Hypothalamus (tissue), 51 donors: ENCODE measurements around the gene ZNF316.

Experiments
- DNase-seq, 51 donors: peaks; one replicate each; lab custom pipeline; 2025; lab: John Stamatoyannopoulos, UW

The ZNF316 gene

DNA sequence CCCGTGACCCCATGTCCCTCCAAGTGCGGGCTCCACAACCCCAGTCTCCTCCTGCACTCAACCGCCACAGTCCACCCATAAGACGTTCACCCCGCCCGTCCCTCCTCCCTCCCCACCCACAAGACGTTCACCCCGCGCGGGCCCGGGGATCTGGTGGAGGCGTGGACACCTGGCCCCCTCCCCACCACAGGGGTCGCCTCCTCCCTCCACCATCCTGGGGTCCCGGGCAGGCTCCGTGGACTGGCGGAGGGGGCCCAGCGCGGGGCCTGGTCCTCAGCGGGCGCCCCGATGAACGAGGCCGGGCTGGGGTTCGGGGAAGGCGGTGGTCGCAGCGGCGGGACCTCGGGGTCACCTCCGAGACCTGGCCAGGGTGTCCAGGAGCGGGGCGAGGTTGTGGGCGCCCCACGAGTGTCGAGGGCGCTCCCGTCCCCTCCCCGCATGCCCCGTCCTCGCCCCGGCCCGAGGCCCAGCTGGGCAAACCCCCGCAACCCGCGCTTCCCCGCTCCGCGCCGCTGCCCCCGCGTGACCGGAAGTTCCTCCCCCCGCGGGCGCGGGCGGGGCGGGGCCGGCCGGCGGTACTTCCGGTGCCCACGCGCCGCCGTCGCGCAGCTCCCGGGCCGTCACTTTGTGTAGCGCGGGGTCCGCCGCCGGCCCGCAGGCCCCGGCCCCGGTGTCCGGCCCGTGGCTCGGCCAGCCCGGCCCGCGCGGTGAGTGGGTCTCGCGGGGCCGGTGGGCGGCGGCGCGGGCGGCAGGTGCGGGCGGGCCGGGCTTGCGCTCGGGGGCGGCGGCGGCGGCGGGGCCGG is at the start of gene ZNF316:
ZNF316 (plus strand) TSS at position 578 of the 803 bp plus-strand sequence. CDS start 5,092 bp downstream, outside the sequence.
- peak in 44 of 51 donors; percentile 8 to 83 (median 44) for DNase-seq

DNA sequence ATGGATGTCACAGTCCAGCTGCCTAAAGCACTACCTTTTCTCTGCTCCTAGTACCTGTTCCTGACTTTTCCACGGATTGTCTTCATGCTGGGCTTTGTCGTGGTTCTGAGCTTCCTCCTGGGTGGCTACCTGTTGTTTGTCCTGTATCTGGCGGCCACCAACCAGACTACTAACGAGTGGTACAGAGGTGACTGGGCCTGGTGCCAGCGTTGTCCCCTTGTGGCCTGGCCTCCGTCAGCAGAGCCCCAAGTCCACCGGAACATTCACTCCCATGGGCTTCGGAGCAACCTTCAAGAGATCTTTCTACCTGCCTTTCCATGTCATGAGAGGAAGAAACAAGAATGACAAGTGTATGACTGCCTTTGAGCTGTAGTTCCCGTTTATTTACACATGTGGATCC is 48.6 kb upstream of the ZNF316 start:
- DNase-seq, result no peak

DNA sequence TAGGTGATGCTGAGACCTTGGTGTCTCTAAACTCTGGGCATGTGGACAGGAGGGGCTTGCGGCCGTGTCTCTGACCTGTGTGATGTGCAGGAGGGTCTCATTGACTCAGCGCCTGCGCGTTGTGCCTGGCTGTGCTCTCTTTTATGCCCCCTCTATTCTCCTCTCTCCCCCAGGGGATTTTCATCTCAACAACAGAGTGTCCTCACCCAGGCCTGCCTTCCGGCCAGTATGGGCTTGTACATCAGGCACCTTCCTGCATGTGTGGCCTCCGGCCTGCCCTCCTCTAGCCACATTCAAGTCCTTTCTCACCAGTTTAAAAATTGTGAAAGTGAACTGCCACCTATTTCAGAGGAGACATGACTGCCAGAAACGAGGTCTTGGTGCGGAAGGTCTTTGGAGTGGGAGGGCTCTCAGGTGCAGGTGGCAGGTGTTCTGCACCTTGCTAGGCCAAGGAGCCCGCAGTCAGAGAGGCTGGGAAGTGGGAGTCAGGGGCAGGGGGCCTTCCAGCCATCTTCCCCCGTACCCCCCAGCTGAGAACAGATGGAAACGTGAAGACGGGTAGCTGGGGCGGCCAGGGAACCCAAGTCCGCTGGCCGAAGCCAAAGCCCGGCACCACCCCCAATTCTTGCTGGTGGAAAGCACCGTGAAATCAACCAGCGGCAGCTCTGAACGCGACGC is 47.8 kb upstream of the ZNF316 start:
- DNase-seq, result peak in 3 of 51 donors; percentile 43 to 46 (median 44)

DNA sequence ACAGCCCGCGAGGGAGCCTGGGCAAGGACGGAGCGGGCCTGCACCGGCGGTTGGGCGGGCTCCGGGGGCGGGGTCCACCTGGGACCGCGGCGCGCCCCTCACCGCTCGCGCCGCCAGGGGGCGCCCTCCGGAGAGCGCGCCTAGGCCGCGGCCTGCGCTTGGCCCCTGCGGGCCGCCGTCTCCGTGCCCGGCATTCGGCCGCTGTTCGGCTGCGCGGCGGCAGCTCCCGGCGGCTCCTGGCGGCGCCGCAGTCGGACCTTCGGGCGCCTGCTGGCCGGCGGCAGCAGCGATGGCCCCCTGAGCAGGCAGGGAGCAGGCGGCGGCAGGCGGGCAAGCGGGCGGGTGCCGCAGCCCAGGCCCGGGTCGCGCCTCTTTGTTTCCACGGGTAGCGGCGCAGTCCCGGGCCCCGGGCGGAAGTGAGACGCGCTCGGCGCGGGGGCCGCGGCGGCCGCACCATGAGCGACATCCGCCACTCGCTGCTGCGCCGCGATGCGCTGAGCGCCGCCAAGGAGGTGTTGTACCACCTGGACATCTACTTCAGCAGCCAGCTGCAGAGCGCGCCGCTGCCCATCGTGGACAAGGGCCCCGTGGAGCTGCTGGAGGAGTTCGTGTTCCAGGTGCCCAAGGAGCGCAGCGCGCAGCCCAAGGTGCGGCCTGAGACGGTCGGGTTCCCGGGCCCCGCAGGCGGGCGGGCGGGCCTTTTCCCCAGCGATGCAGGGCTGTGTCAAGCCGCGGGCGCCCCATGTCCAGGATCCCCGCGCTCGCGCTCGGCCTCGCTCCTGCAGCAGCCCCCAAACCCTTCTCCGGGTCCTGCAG is 47.1 kb upstream of the ZNF316 start, which contains the start of gene INTS15:
INTS15 (plus strand) TSS at position 193 of the 816 bp plus-strand sequence; CDS start at position 456, 263 bp downstream.
- peak in 47 of 51 donors; percentile 7 to 83 (median 59) for DNase-seq

DNA sequence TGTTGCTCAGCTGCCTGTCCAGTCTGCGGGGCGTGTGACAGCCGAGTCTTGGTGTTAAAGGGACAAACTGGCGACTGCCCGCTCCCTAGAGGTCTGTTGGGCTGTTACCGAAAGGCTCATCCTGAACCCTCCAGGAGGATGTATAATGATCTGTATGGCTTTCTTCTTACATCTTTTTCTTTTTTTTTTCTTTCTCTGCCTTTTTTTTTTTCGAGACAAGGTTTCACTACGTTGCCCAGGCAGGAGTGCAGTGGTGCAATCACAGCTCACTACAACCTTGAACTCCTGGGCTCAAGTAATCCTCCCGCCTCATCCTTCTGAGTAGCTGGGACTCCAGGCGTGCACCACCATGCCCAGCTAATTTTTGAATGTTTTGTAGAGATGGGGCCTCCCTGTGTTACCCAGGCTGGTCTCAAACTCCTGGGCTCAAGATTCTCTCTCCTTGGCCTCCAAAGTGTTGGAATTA is 46.4 kb upstream of the ZNF316 start:
- peak in 3 of 51 donors; percentile 29 to 53 (median 37) for DNase-seq

DNA sequence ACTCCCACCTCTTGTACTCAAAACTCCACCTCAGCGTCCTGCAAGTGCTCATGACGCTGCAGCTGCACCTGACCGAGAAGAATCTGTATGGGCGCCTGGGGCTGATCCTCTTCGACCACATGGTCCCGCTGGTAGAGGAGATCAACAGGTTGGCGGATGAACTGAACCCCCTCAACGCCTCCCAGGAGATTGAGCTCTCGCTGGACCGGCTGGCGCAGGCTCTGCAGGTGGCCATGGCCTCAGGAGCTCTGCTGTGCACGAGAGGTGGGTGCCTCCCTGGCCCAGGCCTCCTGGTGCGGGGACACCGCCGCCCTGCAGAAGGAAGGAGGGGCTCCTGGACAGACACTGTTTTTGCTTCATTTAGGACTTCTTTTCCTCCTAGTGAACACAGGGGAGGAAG is 37.0 kb upstream of the ZNF316 start:
- no peak for DNase-seq

DNA sequence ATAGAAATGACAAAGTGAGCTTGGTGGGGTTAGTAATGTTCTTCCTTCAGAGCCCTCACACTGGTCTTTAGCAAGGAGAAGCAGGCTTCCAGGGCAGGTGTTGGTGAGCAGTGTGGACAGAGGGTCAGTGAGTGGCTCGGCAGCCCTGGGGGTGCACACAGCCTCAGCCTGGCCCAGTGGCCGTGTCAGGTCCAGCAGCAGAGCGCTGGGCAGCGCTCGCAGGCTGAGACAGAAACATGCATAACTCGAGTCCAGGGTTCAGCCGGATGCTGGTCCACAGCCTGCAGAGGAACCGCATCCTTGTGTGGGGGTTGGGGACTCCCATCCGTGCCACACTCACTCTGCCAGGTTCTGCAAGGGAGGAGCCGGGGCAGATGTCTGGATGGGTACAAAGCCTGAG is 32.7 kb upstream of the ZNF316 start:
- DNase-seq, result no peak

DNA sequence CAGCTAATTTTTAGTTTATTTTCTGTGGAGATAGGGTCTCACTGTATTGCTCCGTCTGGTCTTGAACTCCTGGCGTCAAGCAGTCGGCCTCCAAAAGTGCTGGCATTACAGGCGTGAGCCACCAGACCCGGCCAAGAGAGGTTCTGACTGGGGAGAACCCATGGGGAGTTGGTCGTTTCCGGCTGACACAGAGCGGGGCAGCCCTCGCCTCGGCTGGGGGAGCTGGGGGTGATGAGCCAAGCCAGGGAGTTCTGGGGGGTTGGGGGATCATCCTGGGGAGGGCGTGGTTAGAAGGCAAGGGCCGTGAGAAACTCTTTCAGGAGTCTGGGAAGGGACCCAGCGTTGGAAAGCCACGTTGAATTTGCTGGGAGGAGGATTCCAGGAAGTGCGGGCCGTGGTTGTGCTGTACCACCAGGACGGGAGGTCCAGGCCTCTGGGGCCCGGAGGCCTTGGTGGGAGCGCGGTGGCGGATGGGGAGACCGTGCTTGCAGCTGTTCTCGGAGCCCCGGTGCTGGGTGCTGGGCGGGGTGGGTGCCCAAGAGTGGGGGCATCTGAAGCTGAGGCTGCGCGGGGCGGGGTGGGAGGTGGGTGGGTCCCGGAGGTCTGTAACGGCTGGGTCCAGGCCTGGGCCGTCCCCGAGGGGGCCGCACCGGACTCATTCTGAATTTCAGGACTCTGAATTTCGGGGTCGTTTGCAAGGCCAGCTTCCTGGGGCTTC is 30.1 kb upstream of the ZNF316 start:
- DNase-seq, result no peak

DNA sequence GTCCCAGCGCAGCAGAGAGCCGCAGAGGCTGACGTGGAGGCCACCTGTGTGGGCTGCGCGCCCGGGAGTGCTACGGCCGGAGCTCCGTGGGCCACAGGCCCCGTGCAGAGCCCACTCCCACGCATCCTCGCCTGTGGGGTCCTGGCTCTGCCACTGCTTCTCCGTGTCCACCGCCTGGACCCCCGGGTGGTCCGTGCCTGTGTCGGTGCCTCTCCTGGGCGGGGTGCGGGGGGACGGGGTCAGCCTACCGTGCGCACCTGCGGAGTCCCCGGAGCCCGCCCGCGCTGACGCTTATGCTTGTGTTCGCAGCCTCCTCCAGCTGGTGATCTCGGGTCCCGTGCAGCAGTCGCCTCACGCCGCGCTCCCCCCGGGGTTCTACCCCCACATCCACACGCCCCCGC is 29.5 kb upstream of the ZNF316 start:
- DNase-seq, result no peak

DNA sequence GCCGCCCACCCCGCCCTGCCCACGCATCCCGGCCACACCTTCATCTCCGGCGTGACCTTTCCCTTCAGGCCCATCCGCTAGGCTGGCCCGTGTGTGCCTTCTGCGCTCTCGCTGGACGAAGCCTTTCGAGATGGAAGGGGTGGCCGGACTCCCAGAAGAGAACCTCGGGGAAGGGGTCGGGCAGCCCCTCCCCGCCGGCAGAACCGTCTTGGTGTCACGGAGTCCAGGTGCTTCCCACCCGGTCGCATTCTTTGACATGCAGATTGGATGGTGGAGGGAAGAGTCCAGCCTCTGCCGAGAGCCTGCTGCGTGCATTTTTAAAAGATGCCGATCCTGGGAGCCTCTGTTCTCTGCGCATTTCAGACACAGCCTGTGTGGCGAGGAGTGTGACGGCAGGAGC is 29.0 kb upstream of the ZNF316 start:
- DNase-seq, result no peak

DNA sequence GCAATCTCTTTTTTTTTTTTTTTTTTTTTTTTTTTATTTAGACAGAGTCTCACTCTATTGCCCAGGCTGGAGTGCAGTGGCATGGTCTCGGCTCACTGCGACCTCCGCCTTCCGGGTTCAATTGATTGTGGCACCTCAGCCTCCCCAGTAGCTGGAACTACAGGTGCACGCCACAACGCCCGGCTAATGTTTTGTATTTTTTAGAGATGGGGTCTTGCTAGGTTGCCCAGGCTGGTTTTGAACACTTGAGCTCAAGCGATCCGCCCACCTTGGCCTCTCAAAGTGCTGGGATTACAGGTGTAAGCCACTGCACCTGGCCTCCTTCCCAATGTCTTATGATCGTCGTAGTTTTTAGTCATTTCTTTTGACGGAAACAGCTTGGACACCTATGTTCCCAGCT is 28.3 kb upstream of the ZNF316 start:
- DNase-seq, result no peak

DNA sequence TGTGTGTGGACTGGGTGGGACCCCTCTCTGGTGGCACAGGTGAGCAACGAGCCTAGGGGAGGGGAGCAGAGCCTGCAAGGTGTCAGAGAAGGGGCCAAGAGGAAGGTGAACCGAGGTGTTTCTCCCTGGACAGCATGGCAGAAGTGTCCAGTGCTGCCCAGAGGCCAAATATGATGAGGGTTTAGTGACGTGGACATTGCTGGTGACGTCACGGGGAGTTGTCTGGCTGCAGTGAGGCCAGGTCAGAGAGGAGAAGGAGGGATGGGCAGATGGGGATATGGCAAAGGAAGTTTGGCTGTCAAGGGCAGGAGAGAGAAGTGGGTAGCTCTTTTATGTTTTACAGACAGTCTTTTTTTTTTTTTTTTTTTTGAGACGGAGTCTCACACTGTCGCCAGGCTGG is 24.3 kb upstream of the ZNF316 start:
- no peak for DNase-seq

DNA sequence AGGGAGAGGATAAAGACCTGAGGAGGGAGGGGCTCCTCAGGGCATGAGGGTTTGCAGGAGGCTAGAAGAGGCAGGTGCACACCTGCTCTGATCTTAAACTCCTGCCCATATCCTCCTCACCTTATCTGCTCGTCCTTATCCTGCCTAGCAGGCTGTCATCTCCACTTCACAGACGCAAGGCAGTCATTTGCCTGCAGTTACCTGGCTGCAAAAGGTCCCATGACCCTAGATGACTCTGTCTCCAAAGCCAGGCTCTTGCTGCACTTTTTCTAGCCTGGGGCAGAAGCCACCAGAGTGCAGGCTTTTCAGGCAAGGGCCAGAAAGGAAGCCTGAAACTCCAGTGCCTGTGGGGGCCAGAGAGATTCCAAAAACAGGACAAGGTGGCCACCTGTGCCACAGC is 23.4 kb upstream of the ZNF316 start:
- no peak for DNase-seq

DNA sequence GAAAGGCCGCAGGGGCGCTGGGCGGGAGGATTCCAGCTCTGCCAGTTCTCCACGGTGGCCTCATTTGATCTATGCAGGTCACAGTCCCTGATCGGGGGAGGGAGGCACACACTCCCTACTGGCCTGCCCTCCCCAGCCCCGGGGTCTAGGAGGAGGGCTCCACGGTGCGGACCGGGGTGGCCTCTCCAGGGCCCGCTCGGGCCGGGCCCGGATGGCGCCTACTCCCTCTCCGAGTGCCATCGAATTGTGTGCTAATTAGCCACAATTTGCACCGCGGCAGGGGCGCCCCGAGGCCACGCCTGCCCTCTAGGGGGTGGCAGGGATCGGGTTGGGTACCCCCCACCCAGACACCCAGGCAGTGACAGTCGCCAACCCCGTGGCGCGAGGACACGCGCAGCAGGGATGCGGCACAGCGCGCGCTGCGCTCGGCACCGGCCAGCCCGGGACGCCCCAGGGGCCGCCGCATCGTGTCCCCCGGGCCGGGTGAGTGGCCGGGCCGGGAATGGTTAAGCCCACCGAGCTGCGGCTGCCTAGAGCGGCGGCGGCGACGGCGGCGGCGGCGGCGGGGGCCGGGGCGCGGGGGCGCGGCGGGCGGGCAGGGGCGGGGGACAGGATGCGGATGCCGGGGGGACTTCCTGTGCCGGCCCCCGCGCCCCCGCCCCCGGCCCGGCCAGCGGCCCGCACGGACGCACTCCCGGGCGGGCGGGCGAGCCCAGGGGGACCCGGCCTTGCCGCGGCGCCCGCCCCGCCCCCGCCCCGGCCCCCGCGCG is 22.0 kb upstream of the ZNF316 start, which contains the start of gene ZNF853:
ZNF853 (plus strand) TSS at position 658 of the 770 bp plus-strand sequence. CDS start 565 bp downstream, outside the sequence.
- peak in 26 of 51 donors; percentile 3 to 65 (median 25) for DNase-seq

DNA sequence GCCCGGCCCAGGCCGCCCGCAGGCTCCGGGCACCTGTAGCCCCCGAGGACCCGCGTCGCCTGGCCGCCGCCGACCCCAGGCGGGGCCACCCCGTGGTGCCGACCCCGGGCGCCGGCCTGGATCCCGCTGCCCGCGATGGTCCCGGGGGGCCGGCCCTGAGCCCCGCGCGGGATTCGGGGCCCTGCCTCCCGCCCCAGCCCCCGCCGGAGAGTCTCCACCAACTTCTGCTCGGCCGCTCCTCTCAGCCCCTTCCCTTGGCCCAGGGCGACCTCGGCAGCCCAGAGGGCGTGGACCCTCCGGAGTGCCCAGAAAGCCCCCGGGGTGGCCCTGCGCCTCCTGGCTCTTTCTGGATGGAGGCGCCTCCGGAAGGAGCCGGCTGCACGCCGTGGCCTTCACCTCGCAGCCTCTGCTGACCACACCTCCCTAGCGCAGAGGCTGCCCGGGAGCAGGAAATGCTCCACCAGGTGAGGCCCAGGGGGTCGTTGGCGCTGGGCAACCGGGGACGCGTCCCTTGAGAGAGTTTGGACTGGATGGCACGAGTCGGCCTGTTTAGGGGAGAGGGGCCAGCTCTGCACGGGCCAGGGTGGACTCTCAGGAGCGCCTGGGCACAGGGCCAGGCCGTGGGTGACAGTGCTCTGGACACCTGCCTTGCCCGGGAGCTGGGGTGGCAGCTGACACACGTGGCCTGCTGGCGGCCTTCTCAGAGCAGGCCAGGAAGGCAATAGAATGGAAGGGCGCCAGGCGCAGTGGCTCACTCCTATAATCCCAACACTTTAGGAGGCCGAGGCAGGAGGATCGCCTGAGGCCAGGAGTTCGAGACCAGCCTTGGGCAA is 21.2 kb upstream of the ZNF316 start:
- DNase-seq, result peak in 5 of 51 donors; percentile 10 to 37 (median 14)

DNA sequence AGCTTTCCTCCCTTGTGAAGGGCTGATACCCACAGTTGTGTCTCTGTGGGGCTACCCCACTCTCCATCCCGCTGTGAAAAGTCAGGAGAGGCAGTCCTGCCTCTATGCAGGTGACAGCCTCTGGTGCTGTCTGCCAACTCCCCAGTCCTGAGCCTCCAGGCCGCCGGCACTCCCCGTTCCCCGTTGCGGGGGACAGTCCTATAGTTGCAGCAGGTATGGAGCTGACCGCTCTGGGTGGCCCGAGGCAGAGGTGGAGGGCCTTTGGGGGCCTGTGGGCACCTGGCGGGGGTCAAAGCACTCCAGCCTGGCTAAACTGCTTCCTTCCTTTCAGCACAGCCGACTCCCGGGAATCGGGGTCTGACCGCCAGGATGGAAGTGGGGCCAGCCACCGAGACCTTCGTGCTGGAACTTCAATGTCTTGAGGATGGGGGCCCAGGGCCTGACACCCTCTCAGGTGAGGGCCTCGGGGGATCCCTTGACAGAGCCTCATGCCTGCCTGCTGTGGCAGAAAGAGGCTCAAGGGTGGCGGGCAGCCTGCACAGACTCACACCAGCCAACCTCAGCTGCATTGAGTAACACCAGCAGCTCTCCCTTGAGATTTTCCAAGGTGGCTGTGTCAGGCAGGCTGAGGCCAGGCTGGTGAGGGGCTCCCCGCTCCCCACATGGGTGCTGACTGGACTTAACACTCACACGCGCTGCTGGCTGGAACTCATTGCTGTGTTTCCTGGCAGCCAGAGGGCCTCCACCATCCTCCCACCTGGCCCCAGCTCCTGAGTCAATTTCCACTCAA is 20.1 kb upstream of the ZNF316 start:
- DNase-seq, result no peak

DNA sequence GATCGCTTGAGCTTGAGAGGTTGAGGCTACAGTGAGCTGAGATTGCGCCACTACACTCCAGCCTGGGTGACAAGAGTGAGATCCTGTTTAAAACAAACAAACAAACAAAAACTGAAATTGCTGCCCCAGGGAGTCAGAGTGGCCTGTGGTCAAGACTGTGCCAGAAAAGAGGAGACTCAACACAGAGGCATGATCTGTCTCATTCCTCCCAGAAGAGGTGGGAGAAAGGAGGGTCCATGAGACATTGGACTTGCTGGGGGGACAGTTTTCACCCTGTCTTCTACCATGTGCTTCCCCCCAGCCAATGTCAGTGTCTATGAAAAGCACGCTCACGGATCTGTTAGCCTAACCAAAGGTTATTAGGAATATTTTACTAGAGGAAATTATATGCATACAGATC is 18.5 kb upstream of the ZNF316 start:
- DNase-seq, result no peak

DNA sequence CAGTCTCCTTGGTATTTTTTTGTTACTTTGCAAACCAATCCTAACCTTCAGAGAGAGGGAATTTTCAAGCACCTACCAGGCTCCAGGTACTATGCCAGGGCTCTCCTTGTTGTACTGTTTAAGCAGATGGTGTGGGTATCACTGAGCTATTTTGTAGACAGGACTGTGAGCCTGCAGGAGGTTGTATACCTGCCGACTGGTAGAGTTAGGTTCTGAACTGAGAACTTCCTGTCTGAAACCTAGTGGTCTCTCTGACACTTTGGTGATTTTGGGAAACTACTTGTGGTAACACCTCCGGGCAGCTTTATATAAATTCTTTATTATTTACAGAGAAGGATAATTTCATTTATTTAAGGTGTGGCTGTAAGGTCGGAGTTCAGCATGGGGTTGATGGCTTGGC is 17.2 kb upstream of the ZNF316 start:
- no peak for DNase-seq
